Natural killer cell (primary cell): ENCODE results near the gene DOP1B. TPM values are rescaled to one million over a fixed set of nuclear protein-coding genes. Genes with fewer than 3 reads are reported as not detected.

Source experiments
- ATAC-seq, 3 donors: fragments of 150-1000 bp in 2 of 3; fragments of 200-7000 bp in 1 of 3; cut with Tn5 transposase; 1 replicate in 1 of 3; 2 replicates in 2 of 3; pipeline ENCODE4 v1.10.0; 2021; ENCODE audit warnings: mild to moderate bottlenecking in 2 of 3, moderate library complexity in 2 of 3
- DNase-seq, 2 donors: peaks; one replicate each; pipeline versions ENCODE4 v3.0.0 to v3.0.0-alpha.2; 2013 to 2021; ENCODE audit warnings: mixed read lengths in 1 of 2
- H3K27ac ChIP-seq: one replicate; pipeline ENCODE4 v1.5.1; 2013; ENCODE audit warnings: mild to moderate bottlenecking, low read length
- H3K27me3 ChIP-seq: one replicate; pipeline ENCODE4 v1.6.1; 2013; ENCODE audit warnings: low read length; ENCODE audit not compliant: control insufficient read depth, insufficient read depth
- H3K36me3 ChIP-seq: one replicate; pipeline ENCODE4 v1.6.1; 2013; ENCODE audit warnings: low read length; ENCODE audit not compliant: control insufficient read depth, insufficient read depth
- H3K4me1 ChIP-seq: one replicate; pipeline ENCODE4 v1.6.1; 2013; ENCODE audit warnings: low read length; ENCODE audit not compliant: control insufficient read depth, insufficient read depth
- H3K4me3 ChIP-seq: one replicate; pipeline ENCODE4 v1.5.1; 2013; ENCODE audit warnings: low read length
- H3K9me3 ChIP-seq: one replicate; pipeline ENCODE4 v1.6.1; 2013; ENCODE audit warnings: low read length; ENCODE audit not compliant: control insufficient read depth, insufficient read depth
- H3K27ac Mint-ChIP-seq, 2 donors: one replicate each; pipeline ENCODE4 v1.8.0; 2022; ENCODE audit warnings: mild to moderate bottlenecking in 2 of 2, mixed read lengths in 2 of 2, moderate library complexity in 1 of 2
- H3K27me3 Mint-ChIP-seq, 2 donors: one replicate each; pipeline ENCODE4 v1.8.0; 2022; ENCODE audit warnings: low read depth in 2 of 2, mixed read lengths in 2 of 2
- H3K36me3 Mint-ChIP-seq: one replicate; pipeline ENCODE4 v1.8.0; 2022; ENCODE audit warnings: mixed read lengths
- H3K4me1 Mint-ChIP-seq, 2 donors: one replicate each; pipeline ENCODE4 v1.8.0; 2022; ENCODE audit warnings: mixed read lengths in 2 of 2
- H3K4me3 Mint-ChIP-seq: one replicate; pipeline ENCODE4 v1.8.0; 2022; ENCODE audit warnings: mild to moderate bottlenecking, moderate library complexity, mixed read lengths
- H3K9me3 Mint-ChIP-seq, 2 donors: one replicate each; pipeline ENCODE4 v1.8.0; 2022; ENCODE audit warnings: mixed read lengths in 2 of 2
- WGBS: methylation state at CpG from one replicate; pipeline ENCODE4 v1.1.7; 2013; ENCODE audit warnings: missing lambda C conversion rate; ENCODE audit not compliant: insufficient coverage; 5-methylcytosine and 5-hydroxymethylcytosine counted together
- intact Hi-C: fragments of 100-400 bp; cut with micrococcal nuclease; formaldehyde crosslinking; loops from one replicate; pipeline ENCODE4 v1.14.2; 2022
- total RNA-seq, 4 donors: library from RNA; stranded (reverse); fragments of 120-200 nt in 1 of 4; gene quantifications; one replicate each; pipeline versions ENCODE4 v1.2.3 to v1.2.4, GENCODE V29; 2013 to 2022
- TF ChIP-seq, protein P1 (sequence below): fragments of 200-600 bp; IDR thresholded peaks from one replicate; pipeline ENCODE4 v1.8.0; 2022; ENCODE audit warnings: antibody characterized with exemption

The DOP1B gene
- total RNA-seq, 3 donors from 2014 or later (not counting 1 experiment from before 2014, with no cell fraction given): 29.5 to 32.1 (median 31.9) TPM

DNA sequence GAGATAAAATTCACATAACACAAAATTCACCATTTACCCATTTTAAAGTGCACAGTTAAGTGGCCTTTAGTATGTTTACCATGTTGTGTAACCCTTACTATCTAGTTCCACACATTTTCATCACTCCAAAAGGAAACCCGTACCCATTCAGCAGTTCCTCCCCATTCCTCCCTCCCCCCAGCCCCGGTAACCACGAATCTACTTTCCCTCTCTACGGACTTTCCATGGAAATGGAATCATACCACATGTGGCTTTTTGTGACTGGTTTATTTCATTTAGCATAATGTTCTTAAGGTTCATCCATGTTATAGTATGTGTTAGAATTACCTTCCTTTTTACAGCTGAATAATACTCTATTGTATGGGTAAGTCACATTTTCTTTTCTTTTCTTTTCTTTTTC is 10.9 kb downstream of the DOP1B start:
- 81% methylated on average over 2 of the region's 4 CpGs for WGBS
- H3K27ac ChIP-seq: no peak overlapping the region

DNA sequence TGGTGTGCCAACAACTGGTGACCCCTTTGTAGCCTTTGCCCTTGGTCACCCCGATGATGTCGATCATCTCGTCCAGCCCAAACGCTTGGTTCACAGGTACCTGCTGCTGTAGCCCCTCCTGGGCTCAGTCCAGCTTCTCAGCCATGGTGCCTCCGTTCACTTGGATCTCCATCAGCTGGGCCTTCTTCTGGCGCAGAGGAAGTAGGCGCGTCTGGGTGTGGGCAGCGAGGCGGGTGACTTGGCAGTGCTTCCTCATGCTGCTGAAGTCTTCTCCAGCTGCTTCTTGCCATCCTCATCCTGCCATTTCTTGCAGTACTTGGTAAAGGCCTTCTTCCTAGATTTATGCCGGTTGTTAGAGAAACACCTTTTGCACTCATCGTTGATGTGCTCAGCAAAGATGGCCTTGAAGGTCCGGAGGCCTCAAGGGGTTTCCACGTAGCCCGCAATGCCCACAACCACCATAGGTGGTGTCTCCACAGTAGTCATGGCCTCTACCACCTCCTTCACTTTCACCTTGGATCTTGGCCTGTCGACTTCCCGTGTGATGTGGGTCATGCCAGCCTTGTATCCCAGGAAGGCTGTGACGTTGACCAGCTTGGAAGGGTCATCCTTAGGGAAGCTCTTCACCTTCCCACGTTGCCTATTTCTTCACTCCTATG is 13.0 kb downstream of the DOP1B start:
- peaks cover 22% of the 10 kb centered on the region for H3K4me1 ChIP-seq
- DNase-seq: no peak
- Mint-ChIP-seq H3K4me1 (peaks cover 15 to 20% of the 10 kb centered on the region in 2 donors), H3K9me3 (no peaks in the 10 kb centered on the region), H3K4me3 (no peak overlapping the region), H3K36me3 (no peaks in the 10 kb centered on the region), H3K27ac (no peak overlapping the region), H3K27me3 (no peaks in the 10 kb centered on the region)
- TF ChIP-seq, protein P1, sequence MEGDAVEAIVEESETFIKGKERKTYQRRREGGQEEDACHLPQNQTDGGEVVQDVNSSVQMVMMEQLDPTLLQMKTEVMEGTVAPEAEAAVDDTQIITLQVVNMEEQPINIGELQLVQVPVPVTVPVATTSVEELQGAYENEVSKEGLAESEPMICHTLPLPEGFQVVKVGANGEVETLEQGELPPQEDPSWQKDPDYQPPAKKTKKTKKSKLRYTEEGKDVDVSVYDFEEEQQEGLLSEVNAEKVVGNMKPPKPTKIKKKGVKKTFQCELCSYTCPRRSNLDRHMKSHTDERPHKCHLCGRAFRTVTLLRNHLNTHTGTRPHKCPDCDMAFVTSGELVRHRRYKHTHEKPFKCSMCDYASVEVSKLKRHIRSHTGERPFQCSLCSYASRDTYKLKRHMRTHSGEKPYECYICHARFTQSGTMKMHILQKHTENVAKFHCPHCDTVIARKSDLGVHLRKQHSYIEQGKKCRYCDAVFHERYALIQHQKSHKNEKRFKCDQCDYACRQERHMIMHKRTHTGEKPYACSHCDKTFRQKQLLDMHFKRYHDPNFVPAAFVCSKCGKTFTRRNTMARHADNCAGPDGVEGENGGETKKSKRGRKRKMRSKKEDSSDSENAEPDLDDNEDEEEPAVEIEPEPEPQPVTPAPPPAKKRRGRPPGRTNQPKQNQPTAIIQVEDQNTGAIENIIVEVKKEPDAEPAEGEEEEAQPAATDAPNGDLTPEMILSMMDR: no peak
- intact Hi-C loops: no loop called here
- no peak overlapping the region for H3K27ac ChIP-seq
- H3K27me3 ChIP-seq: no peaks in the 10 kb centered on the region
- no peaks in the 10 kb centered on the region for H3K9me3 ChIP-seq
- H3K36me3 ChIP-seq: peaks cover 21% of the 10 kb centered on the region
- ATAC-seq: no peak
- WGBS: 93% methylated on average over 18 of the region's 19 CpGs
- H3K4me3 ChIP-seq: no peak overlapping the region

More for the DNA sequence above, 10.9 kb downstream of the DOP1B start:
- no peaks in the 10 kb centered on the region for H3K27me3 ChIP-seq
- no peak for ATAC-seq
- TF ChIP-seq, protein P1: no peak
- no peak overlapping the region for H3K4me3 ChIP-seq
- H3K27ac Mint-ChIP-seq: no peak overlapping the region
- H3K36me3 Mint-ChIP-seq: no peaks in the 10 kb centered on the region
- no peak overlapping the region for H3K4me3 Mint-ChIP-seq
- H3K4me1 Mint-ChIP-seq: peaks cover 13 to 27% of the 10 kb centered on the region in 2 donors
- no peaks in the 10 kb centered on the region for H3K27me3 Mint-ChIP-seq
- peaks cover 21% of the 10 kb centered on the region for H3K36me3 ChIP-seq
- no peaks in the 10 kb centered on the region for H3K9me3 Mint-ChIP-seq
- intact Hi-C loops: no loop called here
- H3K9me3 ChIP-seq: no peaks in the 10 kb centered on the region
- peaks cover 2% of the 10 kb centered on the region for H3K4me1 ChIP-seq
- DNase-seq: no peak

DNA sequence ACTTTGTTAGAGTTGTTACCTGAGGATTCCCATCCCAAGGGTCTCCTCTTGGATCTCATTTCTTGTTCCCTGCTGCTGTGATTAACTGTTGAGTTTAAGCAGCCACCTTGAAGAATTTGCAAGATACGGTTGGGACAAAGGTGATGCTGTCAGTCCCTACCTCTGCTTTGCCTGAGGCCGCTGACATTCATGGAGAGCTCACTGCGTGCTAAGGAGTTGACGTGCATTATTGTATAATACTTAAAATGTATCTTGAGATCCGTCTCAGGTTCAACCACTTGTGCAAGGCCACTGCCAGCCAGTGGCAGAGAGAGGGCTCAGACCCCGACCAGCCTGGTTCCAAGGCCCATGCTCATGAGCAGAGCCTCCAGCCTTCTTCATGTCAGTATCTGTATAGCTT is 14.2 kb downstream of the DOP1B start:
- H3K4me3 ChIP-seq: no peak overlapping the region
- H3K9me3 ChIP-seq: no peaks in the 10 kb centered on the region
- H3K27ac ChIP-seq: no peak overlapping the region
- TF ChIP-seq, protein P1: no peak
- Mint-ChIP-seq H3K36me3 (no peaks in the 10 kb centered on the region), H3K4me3 (no peak overlapping the region), H3K27ac (peak overlapping the region; percentile 7 to 78), H3K27me3 (no peaks in the 10 kb centered on the region), H3K4me1 (peaks cover 20 to 31% of the 10 kb centered on the region in 2 donors), H3K9me3 (no peaks in the 10 kb centered on the region)
- H3K36me3 ChIP-seq: peaks cover 14% of the 10 kb centered on the region
- WGBS: 98% methylated on average over 6 of the region's 6 CpGs
- H3K27me3 ChIP-seq: no peaks in the 10 kb centered on the region
- intact Hi-C loops: no loop called here
- no peak for DNase-seq
- H3K4me1 ChIP-seq: peaks cover 25% of the 10 kb centered on the region
- ATAC-seq: no peak

DNA sequence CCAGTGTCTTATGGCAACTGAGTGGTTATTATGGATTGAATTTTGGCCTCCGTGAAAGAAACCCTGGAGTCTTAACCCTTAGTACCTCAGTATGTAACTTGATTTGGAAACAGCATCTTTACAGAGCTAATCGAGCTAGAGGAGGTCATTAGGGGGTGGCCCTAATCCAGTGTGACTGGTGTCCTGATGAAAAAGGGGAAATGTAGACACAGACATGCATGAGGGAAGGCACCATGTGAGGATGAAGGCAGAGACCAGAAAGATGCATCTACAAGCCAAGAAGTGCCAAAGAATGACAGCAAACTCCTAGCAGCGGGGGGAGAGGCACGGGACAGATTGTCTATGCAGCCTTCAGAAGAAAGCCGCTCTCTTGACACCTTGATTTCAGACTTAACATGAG is 14.7 kb downstream of the DOP1B start:
- Mint-ChIP-seq H3K27ac (peak overlapping the region; percentile 7 to 78), H3K36me3 (no peaks in the 10 kb centered on the region), H3K4me1 (peaks cover 21 to 32% of the 10 kb centered on the region in 2 donors), H3K27me3 (no peaks in the 10 kb centered on the region), H3K4me3 (no peak overlapping the region), H3K9me3 (no peaks in the 10 kb centered on the region)
- H3K9me3 ChIP-seq: no peaks in the 10 kb centered on the region
- DNase-seq: no peak
- TF ChIP-seq, protein P1: no peak
- no peak overlapping the region for H3K4me3 ChIP-seq
- ATAC-seq: no peak
- intact Hi-C loops: no loop called here
- H3K36me3 ChIP-seq: peaks cover 13% of the 10 kb centered on the region
- no peak overlapping the region for H3K27ac ChIP-seq
- H3K4me1 ChIP-seq: peaks cover 25% of the 10 kb centered on the region
- no peaks in the 10 kb centered on the region for H3K27me3 ChIP-seq
- 96% methylated on average over 5 of the region's 5 CpGs for whole genome bisulfite sequencing
